Brain pericyte (primary cell): Measurements from ENCODE around the gene DUSP7.
"Not testable (repeated sequence)": the region's sequence is repeated elsewhere in the genome, so short reads cannot be mapped to it uniquely, and the experiment has no call there.

Experiments
- DNase-seq: peaks from one replicate; pipeline ENCODE4 v3.0.0-alpha.2; 2012; ENCODE audit warnings: low read depth, low spot score

The DUSP7 gene

DNA sequence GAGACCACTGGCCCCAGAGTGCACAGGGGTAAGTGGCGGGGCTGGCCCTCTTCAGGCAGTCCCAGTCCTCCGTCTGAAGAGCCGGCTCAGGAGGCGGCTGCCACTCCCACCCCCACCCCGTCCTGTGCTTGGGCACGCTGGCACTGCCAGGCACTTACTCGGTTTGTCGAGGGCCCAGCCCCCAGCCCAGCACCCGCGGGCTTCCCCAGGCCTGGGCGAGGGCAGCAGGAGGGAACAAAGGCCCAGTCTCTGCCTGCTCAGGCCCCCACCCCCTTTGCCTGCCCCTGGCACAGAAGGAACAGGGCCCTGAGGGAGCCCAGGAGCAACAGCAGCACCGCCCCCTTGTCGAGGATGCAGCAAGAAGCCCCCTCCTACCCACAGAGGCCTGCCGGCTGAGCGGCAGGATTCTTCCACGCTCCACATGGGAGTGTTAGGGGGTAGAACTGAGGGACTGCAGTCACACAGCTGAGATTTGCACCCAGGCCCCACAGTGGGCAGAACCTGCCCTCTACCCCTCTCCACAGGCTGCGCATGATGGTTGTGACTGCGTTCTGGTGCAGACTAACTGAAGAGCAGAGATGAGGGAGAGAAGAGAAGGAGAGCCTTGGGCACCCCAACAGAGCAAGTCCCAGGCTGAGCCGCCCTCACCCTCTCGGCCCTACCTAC lies 8.9 kb downstream of the DUSP7 start:
- no peak for DNase-seq

DNA sequence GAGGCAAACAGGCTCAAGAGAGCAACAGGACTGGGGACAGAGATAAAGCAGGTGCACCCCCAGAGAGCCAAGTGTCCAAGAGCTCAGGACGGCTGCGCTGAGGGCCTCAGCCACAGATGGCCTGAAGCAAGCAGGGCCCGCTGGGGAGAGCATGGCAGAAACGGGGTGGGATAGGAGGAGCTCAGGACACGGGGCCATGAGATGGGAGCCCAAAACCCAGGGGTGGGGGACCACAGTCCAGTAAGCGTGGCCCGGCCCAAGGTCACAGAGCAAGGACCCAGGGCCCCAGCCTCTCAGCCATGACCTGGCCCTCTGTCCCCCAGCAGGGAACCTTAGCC lies 9.5 kb downstream of the DUSP7 start:
- no peak for DNase-seq

DNA sequence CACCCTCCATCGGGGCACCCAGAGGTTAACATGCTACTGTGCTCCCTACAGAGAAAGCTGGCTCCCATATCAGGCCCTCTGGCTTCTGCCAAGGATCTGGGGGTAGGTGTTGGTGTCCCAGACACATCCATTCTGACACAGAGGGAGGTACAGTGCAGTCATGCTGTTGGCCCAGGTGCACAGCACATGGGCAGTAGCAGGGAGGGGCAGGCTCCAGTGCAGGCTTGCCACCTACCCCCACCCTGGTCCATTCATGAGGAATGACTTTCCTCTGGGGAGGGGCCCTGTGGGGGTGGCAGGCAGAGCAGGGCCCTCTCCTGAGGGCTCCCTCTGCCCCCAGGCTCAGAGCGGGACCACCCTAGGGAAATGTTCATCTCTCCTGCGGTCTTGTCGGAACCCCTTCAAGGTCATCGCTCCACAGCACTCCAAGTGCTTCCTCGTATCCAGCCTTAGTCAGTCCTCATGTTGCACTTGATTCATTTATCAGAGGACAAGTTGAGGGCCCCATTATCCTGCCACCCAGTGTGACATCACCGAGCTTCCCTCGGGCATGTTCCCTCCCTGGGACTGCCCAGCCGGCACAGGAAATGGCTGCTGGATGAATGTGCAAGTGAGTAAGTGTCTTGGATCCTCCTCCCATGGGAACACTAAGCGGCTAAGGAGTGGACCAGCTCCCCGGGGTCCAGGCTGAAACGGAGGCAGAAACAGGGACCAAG lies 10.0 kb downstream of the DUSP7 start:
- no peak for DNase-seq

DNA sequence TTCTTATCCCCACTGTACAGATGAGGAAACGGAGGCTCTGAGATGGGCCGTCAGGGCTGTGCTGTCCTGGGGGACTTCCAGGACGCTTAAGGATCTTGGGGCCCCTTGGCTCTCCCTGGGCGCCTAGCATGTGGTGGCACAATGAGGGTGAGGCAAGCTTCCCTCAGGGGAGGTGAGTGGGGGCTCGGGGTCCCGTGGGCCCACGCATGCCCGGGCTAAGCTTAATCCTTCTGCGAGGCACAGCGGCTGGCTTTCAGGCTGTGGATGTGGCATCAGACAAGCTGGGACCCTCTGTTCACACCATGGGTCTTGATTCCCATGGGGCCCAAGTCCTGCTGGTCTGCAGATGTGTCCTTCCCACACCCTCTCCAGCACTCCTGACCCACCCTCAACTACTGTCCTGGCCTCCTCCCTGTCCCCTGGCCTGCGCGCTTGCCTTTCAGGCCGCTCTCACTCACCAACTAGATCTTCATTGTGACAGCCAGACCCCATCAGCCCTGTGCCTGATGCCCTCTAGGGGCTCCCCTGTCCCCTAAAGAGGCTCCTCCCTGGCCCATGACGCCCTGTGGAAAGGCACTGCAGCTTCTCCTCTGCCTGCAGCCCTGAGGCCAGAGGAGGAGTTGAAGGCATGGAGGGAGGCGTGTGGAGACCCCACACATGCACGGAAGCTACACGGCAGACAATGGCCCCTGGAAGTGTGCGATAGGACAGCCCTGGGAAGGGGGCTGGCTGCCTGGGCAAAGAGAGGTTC lies 11.3 kb downstream of the DUSP7 start:
- DNase-seq = no peak

DNA sequence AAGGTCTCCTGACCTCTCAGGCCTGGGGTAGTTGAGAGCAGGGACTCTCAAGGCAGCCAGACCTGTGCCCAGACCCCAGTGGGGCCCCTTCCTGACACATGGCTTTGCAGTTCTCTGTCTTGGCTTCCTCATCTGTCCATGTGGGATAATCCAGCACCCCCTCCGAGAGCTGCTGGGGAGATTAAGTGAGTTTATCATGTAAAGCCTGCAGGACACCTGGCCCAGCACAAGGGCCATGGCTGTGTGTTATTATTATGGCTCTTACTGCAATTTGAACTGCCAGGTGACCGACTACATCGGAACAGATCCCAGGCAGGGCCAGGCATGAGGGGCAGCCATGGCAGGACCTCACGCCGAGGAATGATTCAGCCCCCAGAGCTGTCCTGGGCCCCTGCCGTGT lies 12.6 kb downstream of the DUSP7 start:
- DNase-seq = no peak

DNA sequence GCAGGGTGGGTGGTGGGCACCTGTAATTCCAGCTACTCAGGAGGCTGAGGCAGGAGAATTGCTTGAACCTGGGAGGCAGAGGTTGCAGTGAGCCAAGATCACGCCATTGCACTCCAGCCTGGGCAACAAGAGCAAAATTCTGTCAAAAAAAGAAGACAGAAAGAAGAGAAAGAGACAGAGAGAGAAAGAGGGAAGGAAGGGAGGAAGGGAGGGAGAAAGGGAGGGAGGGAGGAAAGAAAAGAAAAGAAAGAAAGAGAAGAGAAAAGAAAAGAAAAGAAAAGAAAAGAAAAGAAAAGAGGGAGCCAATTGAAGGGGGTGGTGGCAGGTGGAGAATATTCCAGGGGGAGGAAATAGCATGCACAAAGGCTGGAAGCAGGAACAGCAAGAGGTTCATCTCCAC lies 13.3 kb downstream of the DUSP7 start:
- not testable (repeated sequence) for DNase-seq

DNA sequence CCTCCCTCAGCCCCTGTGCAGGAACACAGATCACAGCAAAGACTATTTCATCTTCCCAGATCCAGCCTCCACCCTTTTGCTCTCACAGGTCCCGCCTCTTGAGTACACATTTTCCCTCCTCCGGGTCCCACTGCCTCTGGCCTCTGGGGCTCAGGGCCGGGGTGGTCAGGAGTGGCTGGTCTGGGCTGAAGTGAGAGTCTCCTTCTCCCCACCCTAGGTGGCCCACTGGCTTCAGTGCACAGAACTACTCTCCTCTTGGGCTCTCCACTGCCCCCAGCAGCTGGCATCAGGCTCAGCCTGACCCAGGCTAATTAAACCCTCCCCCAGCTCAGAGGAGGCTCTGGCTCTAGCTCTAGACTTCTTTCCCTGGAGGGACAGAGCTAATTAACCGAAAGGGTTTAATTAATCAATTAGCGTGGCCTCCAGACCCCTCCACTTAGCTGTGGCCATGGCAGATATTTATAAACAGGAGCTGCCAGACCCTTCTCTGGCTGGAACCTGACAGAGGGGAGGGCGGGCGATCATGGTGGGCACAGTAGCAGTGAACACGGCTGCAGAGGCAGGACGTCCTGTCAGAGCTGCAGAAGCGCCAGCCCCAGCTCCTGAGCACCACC lies 15.1 kb downstream of the DUSP7 start:
- no peak for DNase-seq

DNA sequence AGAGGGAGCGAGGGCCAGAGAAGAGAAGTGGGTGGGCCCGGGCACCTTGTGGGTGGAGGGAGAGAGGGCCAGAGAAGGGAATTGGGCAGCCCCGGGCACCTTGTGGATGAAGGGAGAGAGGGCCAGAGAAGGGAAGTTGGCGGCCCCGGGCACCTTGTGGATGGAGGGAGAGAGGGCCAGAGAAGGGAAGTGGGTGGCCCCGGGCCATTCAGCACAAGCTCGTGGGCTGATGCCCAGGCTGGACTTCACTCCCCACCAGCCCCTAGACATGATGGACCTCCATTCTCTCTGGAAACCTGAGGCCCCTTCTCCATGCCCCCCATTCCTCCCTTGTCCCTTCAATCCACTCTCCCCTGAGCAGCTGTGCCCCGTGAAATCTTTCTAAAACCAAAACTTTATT lies 15.8 kb downstream of the DUSP7 start:
- DNase-seq = no peak

DNA sequence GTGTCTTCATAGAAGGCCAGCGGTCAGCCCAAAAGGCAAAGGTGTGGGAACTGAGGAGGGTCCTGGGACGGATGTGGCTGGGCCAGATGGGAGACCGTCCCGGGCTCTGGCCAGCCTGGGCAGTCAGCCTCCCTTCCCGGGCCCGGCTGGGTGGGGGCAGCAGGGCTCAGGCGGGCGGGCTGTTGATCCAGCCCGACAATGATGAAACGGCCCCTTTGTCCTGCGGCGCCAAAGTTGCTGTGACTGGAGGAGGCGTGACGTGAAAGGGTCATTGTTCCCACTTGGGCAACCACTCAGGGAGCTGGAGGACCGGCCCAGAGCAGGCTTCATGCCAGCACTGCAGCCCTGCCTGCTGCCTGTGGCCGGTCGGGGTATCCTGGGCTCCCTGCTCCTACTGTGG lies 16.5 kb downstream of the DUSP7 start:
- DNase-seq = no peak

DNA sequence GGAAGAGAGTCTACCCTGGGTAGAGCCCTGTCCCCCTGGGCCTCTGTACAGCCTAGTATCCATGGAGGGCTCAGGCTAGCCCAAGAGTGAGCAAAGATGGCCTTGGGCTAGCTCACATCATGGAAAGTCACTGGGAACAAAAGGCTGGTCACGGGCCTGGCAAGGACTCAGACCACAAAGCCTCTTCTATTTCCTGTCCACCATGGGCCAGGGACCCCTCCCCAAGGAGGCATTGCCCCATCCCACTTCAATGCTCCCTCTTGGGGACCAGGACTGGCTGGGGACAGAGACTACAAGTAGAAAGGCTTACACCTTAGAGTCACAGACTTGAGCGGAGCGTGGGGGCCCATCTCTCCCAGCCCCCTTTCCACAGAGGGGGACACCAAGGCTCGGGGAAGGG lies 16.9 kb downstream of the DUSP7 start:
- DNase-seq = no peak

DNA sequence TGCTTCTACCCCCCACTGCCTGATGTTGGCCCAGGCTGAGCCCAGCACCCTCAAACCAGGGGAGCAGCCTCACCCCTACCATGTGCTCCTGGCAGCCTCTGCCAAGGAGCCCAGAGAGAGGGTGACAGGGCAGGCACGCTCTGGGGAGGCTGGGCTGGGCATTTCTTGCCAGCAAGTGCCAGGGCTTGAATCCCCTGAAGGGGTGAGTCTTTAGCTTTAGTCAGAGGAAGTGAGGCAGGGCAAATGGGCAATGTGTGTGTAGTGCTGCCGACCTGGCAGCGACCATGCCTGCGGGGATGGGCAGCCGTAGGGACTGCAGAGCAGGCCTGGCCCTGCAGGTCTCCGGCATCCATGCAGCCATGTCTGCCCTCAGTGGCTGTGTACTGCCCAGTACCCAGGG lies 18.1 kb downstream of the DUSP7 start:
- DNase-seq = no peak

DNA sequence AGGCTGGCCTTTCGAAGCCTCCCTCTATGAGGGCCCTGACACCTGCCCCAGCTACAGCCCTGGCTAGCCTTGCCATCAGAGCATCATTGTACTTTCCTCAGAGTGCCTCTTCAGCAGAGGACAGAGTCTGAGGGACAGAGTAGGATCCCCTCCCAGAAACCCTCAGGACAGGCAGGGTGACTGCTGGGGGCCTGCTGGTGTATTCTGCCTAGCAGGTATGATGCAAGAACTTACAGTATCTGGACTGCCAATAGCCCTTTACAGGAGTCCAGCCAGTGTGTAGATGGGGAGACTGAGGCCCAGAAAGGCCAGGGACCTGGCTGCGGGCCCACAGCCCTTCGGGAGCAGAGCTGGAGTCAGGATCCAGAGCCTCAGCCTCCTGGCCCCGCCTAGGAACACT lies 19.1 kb downstream of the DUSP7 start:
- DNase-seq = no peak

DNA sequence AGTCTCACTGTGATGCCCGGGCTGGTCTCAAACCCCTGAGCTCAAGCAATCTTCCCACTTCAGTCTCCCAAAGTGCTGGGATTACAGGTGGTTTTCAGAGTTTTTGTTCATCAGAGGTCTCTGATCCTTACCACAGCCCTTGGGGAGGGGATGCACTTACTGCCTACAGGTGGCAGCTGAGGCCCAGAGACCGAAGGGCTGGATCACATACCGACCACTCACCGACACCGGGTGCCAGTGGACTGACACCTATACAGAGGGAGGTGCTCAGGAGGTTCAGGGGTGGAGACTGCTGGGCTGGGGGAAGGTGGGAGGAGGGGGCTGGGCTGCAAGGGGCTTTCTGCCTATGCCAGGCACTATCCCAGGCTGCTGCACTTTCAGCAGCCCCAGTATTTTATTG lies 19.5 kb downstream of the DUSP7 start:
- no peak for DNase-seq

DNA sequence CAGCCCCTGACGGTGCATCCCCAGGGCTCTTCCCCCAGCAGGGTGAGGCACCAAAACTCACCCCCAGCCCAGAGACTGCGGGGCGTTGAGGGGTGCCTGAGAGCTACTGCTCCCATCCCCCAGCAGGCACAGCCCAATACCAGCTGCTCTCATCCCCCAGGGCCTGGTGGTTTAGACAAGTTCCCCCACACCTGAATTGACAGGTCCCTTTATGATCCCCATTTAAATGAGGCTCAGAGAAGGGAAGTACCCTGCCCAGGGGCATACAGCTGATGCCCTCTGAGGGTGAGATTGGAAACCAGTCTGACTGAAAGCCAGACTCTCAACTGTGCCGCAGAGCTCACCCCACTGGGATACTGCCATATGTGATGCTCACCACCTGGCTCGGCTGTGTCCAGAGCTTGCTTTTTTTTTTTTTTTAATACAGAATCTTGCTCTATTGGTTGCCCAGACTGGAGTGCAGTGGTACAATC lies 20.1 kb downstream of the DUSP7 start:
- no peak for DNase-seq

DNA sequence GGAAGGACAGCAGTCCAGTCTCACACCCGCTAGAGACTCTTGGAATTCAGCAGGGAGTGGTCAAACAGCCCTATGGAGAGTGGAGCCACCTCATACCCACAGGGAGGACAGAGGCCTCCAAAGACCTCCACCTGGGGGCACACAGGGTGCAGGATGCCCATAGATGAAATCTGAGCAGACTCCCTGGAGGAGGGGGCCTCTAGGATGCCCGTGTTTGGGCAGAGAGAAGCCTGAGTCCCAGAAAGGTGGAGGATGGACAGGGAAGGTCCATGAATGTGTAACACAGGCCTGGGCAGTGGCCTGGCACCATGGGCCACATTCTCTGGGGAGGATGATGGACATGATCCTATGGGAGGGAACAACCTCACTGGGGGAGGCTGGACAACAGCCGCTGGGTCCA lies 21.7 kb downstream of the DUSP7 start:
- no peak for DNase-seq

DNA sequence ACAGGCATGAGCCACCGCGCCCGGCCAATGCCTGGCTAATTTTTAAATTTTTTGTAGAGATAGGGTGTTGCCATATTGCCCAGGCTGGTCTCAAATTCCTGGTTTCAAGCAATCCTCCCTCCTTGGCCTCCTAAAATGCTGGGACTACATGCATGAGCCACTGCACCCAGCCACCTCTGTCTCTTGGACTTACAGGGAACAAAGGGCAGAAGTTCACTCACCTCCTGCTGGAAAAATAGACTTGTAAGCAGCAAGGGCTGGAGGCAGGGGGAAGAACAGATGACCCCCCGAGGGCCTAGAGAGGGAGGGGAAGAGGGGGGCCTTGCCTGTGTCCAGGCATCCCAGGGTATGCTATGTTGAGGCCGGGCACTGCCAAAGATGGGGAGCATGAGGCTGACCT lies 22.2 kb downstream of the DUSP7 start:
- DNase-seq = no peak

DNA sequence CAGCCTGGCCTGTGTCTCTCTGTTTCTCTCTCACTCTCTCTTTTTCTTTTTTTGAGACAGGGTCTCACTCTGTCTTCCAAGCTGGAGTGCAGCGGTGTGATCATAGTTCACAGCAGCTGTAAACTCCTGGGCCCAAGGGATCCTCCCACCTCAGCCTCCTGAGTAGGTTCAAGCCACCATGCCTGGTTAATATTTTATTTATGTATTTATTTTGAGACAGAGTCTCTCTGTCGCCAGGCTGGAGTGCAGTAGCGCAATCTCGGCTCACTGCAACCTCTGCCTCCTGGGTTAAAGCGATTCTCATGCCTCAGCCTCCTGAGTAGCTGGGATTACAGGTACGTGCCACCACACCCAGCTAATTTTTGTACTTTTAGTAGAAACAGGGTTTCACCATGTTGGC lies 22.6 kb downstream of the DUSP7 start:
- DNase-seq = not testable (repeated sequence)

DNA sequence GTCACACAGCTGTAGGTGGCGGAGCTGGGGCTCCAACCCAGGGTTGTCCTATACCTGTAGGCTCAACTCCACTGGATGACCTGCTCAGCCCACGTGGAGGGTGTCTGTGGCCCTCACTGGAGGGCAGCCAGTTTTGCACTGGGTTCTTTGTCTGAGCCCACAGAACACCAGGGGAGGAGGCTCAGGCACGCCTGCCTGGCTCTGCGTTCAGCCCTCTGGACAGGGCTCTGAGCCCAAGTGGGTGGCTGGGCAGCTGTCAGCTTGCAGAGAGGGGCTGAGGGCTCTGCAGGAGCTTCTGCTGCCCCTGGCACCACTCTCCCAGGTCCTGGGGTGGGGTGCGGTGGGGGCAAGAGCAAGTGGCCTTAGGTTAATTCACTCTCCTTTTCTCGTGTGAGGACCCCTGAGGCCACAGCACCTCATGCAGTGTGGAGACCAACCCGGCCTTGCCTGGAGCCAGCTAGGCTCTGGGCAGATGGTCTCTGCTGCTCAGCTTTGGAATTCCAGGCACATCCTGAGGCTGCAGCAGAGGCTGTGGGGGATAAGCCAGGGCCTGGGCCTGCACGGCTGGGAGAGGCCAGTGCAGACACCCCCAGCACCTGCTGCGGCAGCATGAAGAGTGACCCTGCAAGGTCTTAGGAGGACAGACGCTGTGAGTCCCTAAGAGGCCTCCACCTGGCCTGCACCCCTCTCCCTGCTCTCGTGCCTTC lies 23.5 kb downstream of the DUSP7 start:
- no peak for DNase-seq

DNA sequence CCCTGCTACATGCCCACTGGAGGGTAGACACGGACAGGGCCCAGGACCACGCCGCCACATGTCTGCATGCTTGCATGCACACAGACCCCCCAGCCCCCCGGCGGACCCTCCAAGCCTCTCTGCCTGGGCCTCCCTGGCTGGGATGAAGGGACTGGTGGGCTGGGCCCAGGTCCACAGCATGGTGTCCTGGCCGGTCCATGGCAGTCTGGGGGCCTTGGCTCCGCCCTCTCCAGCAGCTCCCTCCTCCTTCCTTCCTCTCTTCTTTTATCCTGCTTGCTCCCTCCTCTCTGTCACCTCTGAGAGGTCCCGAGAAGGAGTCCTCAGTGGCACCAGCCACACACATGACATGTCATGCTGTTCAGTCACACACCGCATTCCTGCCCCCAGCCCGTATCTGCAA lies 24.5 kb downstream of the DUSP7 start:
- no peak for DNase-seq

DNA sequence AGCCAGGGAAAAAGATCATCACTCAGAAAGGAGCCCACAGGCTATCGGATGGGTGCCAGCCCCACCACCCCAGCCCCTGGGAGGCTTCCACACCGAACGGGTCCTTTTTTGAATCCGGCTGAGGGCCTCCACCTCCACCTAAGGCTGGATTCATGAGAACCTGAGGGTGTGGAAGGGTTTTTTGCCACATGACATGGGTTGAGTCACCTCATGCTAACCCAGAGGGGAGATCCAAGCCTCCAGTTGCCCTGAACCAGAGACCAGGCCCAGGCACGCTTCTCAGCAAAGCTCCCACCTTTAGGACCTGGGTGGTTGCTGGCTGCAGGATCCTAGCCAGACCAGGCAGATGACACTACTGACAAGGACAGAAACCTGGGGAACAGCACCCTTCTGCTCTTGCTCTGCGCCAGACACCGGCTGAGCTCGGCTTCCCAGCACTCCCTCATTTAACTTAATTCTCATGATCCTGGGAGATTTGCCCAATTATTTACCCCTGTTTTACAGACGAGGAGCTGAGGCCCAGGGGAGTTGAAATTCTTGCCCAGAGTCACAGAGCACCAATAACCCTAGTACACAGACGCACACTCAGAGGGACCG lies 25.6 kb downstream of the DUSP7 start:
- DNase-seq = no peak

DNA sequence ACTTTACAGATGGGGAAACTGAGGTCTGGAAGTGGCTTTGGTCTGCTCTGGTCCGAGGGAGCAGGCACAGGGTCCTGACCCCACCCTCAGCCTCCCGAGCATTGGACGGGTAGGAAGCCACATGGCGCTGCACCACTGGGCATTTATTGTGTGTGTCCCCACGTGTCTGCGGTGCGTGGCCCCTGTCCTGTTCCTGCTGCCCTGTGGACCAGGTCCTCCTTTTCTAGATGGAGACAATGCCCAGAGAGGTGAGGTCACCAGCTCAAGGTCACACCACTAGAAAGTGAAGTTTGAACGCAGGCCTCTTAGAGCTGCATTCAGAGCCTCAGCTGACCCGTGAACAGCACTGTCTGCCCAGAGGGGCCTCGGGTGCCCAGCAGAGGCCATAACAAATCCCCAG lies 26.8 kb downstream of the DUSP7 start:
- DNase-seq = no peak
